K562 (cell line): Measurements from ENCODE around the gene SF3A2. TPM values are rescaled to one million over a fixed set of nuclear protein-coding genes. Genes with fewer than 3 reads are reported as not detected.

ENCODE experiments used
- CAMTA2 ChIP-seq: fragments of 250-450 bp; sonication (Bioruptor Pico); conservative IDR thresholded peaks from 2 replicates; pipeline ENCODE4 v1.5.1; 2022
- FOXP1 ChIP-seq: sonication (generic); formaldehyde crosslinking; IDR thresholded peaks from 2 replicates; pipeline ENCODE4 v1.8.0; 2022; ENCODE audit warnings: mild to moderate bottlenecking, missing genetic modification reagents
- KAT2B ChIP-seq: IDR thresholded peaks from one replicate; pipeline ENCODE4 v1.6.1; 2012; ENCODE audit warnings: low read depth, mild to moderate bottlenecking, control low read depth, inconsistent platforms, low read length, moderate library complexity
- MTF1 ChIP-seq: fragments of 250-450 bp; sonication (Bioruptor Pico); IDR thresholded peaks from 2 replicates; pipeline ENCODE4 v1.9.0; 2021; ENCODE audit warnings: moderate library complexity, mild to moderate bottlenecking, inconsistent platforms, borderline replicate concordance
- NFYB ChIP-seq: IDR thresholded peaks from 2 replicates; pipeline ENCODE4 v1.6.1; 2011; ENCODE audit warnings: mild to moderate bottlenecking, moderate library complexity; ENCODE audit not compliant: insufficient read length; ENCODE audit errors: extremely low read depth
- NR2C2 ChIP-seq, 2 experiments: fragments of 200-800 bp in 1 of 2; sonication (Bioruptor generic) in 1 of 2; sonication (generic) in 1 of 2; formaldehyde crosslinking in 1 of 2; IDR thresholded peaks; 2 replicates each; pipeline versions ENCODE4 v1.6.1 to v1.8.0; 2016 to 2022; ENCODE audit warnings: mild to moderate bottlenecking in 1 of 2, missing compliant biosample characterization in 1 of 2, missing genetic modification characterization in 1 of 2, missing genetic modification reagents in 1 of 2
- PCBP2 ChIP-seq: fragments of 200-400 bp; formaldehyde crosslinking; IDR thresholded peaks from 2 replicates; pipeline ENCODE4 v1.6.1; 2018; ENCODE audit warnings: low read length, low read depth, mild to moderate bottlenecking, moderate library complexity; ENCODE audit not compliant: poor library complexity, severe bottlenecking
- TEAD1 ChIP-seq, 2 experiments: fragments of 450-650 bp in 1 of 2; sonication (generic) in 1 of 2; formaldehyde crosslinking; IDR thresholded peaks; 2 replicates each; pipeline versions ENCODE4 v1.4.0 to v1.8.0; 2020 to 2022; ENCODE audit warnings: mild to moderate bottlenecking in 2 of 2, missing genetic modification reagents in 1 of 2
- ZMIZ1 ChIP-seq, 2 experiments: fragments of 150-350 bp in 1 of 2; IDR thresholded peaks; 2 replicates each; pipeline ENCODE4 v1.6.1; 2012 to 2016; ENCODE audit warnings: low read depth in 2 of 2, low read length in 2 of 2, mild to moderate bottlenecking in 1 of 2, moderate library complexity in 1 of 2
- ZNF584 ChIP-seq: fragments of 200-800 bp; sonication (Bioruptor generic); IDR thresholded peaks from 2 replicates; pipeline ENCODE4 v1.6.1; 2016; ENCODE audit warnings: low read depth, mild to moderate bottlenecking, missing genetic modification characterization, missing compliant biosample characterization
- ZNF586 ChIP-seq: fragments of 450-650 bp; formaldehyde crosslinking; conservative IDR thresholded peaks from 2 replicates; pipeline ENCODE4 v1.4.0; 2020; ENCODE audit warnings: mild to moderate bottlenecking, moderate library complexity
- ZNF639 ChIP-seq, 2 experiments: fragments of 200-800 bp in 1 of 2; sonication (Bioruptor generic) in 1 of 2; sonication (generic) in 1 of 2; formaldehyde crosslinking in 1 of 2; IDR thresholded peaks in 1 of 2; conservative IDR thresholded peaks in 1 of 2; 2 replicates each; pipeline versions ENCODE4 v1.5.0 to v1.6.1; 2016 to 2020; ENCODE audit warnings: missing compliant biosample characterization in 1 of 2, missing genetic modification characterization in 1 of 2, missing genetic modification reagents in 1 of 2
- polyA plus RNA-seq, 8 experiments: library from polyadenylated mRNA; depleted of rRNA in 4 of 8; stranded (reverse) in 5 of 8; unstranded in 3 of 8; fragments of >200 nt; fragmentation: Nextera tagmentation in 2 of 8; fragmentation: Illumina TruSeq in 1 of 8; extraction: Ambion mirVana in 2 of 8; extraction: Trizol in 1 of 8; gene quantifications; 2 replicates each; pipeline versions ENCODE4 v1.2.1 to v1.2.3, GENCODE V29; 2011 to 2014; ENCODE audit warnings: inconsistent platforms in 1 of 8, missing spikeins in 1 of 8
- total RNA-seq, 7 experiments: library from RNA; depleted of rRNA in 6 of 7; stranded (reverse); fragments of >200 nt in 6 of 7; fragmentation: Illumina TruSeq in 2 of 7; extraction: Trizol in 2 of 7; gene quantifications; 2 replicates each; pipeline versions ENCODE4 v1.2.1 to v1.2.3, GENCODE V29; 2011 to 2021; ENCODE audit warnings: low replicate concordance in 1 of 7

SF3A2 gene
- total and polyA plus RNA-seq, 9 of the 15 experiments (the other 6 are each of a cell fraction or from before 2014, with no cell fraction given) = 0.17 to 194 (median 22.8) TPM

GRCh38 chr19:2273356-2274184 is 36.9 kb downstream of the SF3A2 start (continued):
- TF ChIP-seq ZNF584 (no peak), ZMIZ1 (IDR thresholded peaks at IDR 0.05; ENCODE audit: low read depth in 2 of 2, low read length in 2 of 2) (peak in 1 of 2 experiments; percentile 70; a peak in 2 of 4 replicates), MTF1 (CRISPR knock-in tag) (no peak), FOXP1 (CRISPR knock-in tag) (0 out of 2 replicates have a peak, but pooled peaks have one; percentile 47), PCBP2 (no peak), TEAD1 (CRISPR knock-in tag; IDR thresholded peaks at IDR 0.05) (peak; percentile 57 to 67; a peak in 3 of 4 replicates), NR2C2 (CRISPR knock-in tag; IDR thresholded peaks at IDR 0.05) (peak; percentile 99), NR2C2 (tag; IDR thresholded peaks at IDR 0.05) (peak; percentile 99), ZNF586 (CRISPR knock-in tag) (no peak), NFYB (no peak), ZNF639 (CRISPR knock-in tag; conservative IDR thresholded peaks at IDR 0.05 in 1 of 2, IDR thresholded peaks at IDR 0.05 in 1 of 2) (no peak), CAMTA2 (peak; percentile 95), KAT2B (no peak)
